Measurements from ENCODE around the gene GNAI3. TPM values are rescaled to one million over a fixed set of nuclear protein-coding genes. Genes with fewer than 3 reads are reported as not detected.

Gene GNAI3
- total RNA-seq, 1 donor from 2014 or later = 6.6 TPM

- DNase-seq (ENCODE audit: low read depth) = no peak
These were observed 4.3 kb upstream of the GNAI3 start for GRCh38 chr1:109543988-109544735.

- peak; percentile 94 for DNase-seq (ENCODE audit: low read depth)
These were observed 1.9 kb upstream of the GNAI3 start for GRCh38 chr1:109546311-109547109.

- no peak for DNase-seq (ENCODE audit: low read depth)
These were observed 723 bp upstream of the GNAI3 start for GRCh38 chr1:109547463-109548320.

- no peak for DNase-seq (ENCODE audit: low read depth)
These were observed 8.1 kb downstream of the GNAI3 start for GRCh38 chr1:109556563-109556962.

- DNase-seq (ENCODE audit: low read depth) = no peak
These were observed 9.1 kb downstream of the GNAI3 start for GRCh38 chr1:109557520-109557919.

- DNase-seq (ENCODE audit: low read depth) = no peak
These were observed 11.6 kb downstream of the GNAI3 start for GRCh38 chr1:109559995-109560394.

GRCh38 chr1:109564194-109564878, 15.9 kb downstream of the GNAI3 start:
- DNase-seq (ENCODE audit: low read depth) = peak; percentile 22

- DNase-seq (ENCODE audit: low read depth) = no peak
These were observed 16.8 kb downstream of the GNAI3 start for GRCh38 chr1:109565241-109565640.

- DNase-seq (ENCODE audit: low read depth) = no peak
These were observed 18.6 kb downstream of the GNAI3 start for GRCh38 chr1:109566982-109567381.

- DNase-seq (ENCODE audit: low read depth) = no peak
These were observed 19.7 kb downstream of the GNAI3 start for GRCh38 chr1:109567877-109568672.

GRCh38 chr1:109569323-109569722, 20.9 kb downstream of the GNAI3 start:
- no peak for DNase-seq (ENCODE audit: low read depth)

- no peak for DNase-seq (ENCODE audit: low read depth)
These were observed 22.0 kb downstream of the GNAI3 start for GRCh38 chr1:109570414-109570813.

GRCh38 chr1:109573785-109574184, 25.4 kb downstream of the GNAI3 start:
- DNase-seq (ENCODE audit: low read depth) = no peak

- peak; percentile 45 for DNase-seq (ENCODE audit: low read depth)
These were observed 30.6 kb downstream of the GNAI3 start for GRCh38 chr1:109578947-109579443.

GRCh38 chr1:109579491-109579890, 31.1 kb downstream of the GNAI3 start:
- peak; percentile 86 for DNase-seq (ENCODE audit: low read depth)

GRCh38 chr1:109582021-109582420, 33.6 kb downstream of the GNAI3 start:
- no peak for DNase-seq (ENCODE audit: low read depth)

GRCh38 chr1:109584766-109585165, 36.4 kb downstream of the GNAI3 start:
- no peak for DNase-seq (ENCODE audit: low read depth)

- DNase-seq (ENCODE audit: low read depth) = no peak
These were observed 37.6 kb downstream of the GNAI3 start for GRCh38 chr1:109586055-109586454.

GRCh38 chr1:109589177-109589576, 40.8 kb downstream of the GNAI3 start:
- no peak for DNase-seq (ENCODE audit: low read depth)

GRCh38 chr1:109589679-109590078, 41.3 kb downstream of the GNAI3 start:
- DNase-seq (ENCODE audit: low read depth) = no peak
